Adrenal gland (tissue), 12 donors: ENCODE results near the gene TMEM135. TPM values are rescaled to one million over a fixed set of nuclear protein-coding genes. Genes with fewer than 3 reads are reported as not detected.

Source experiments
- DNase-seq, 7 donors: peaks; one replicate each; pipeline ENCODE4 v3.0.0-alpha.2; 2019 to 2020
- H3K27ac ChIP-seq, 5 donors: fragments of 200-600 bp; sonication (generic) in 4 of 5; 1 replicate in 3 of 5; 2 replicates in 2 of 5; pipeline versions ENCODE4 v1.5.1 to v1.8.0; 2016 to 2020; ENCODE audit warnings: mild to moderate bottlenecking in 1 of 5
- H3K27me3 ChIP-seq: fragments of 200-600 bp; 2 replicates; pipeline ENCODE4 v1.8.0; 2021
- H3K36me3 ChIP-seq, 2 donors: fragments of 200-600 bp; replicated peaks in 1 of 2; 1 replicate in 1 of 2; 2 replicates in 1 of 2; pipeline versions ENCODE4 v1.5.1 to v1.8.0; 2018 to 2022
- H3K4me1 ChIP-seq, 2 donors: fragments of 200-600 bp; replicated peaks in 1 of 2; 1 replicate in 1 of 2; 2 replicates in 1 of 2; pipeline versions ENCODE4 v1.5.1 to v1.8.0; 2018 to 2021
- H3K4me3 ChIP-seq, 4 donors: fragments of 200-600 bp; sonication (generic) in 3 of 4; one replicate each; pipeline ENCODE4 v1.5.1; 2016 to 2018
- H3K9me3 ChIP-seq, 3 donors: fragments of 200-600 bp; sonication (generic) in 1 of 3; replicated peaks in 1 of 3; 1 replicate in 2 of 3; 2 replicates in 1 of 3; pipeline versions ENCODE4 v1.5.1 to v1.8.0; 2016 to 2021
- POLR2A ChIP-seq, 2 donors: fragments of 450-650 bp; IDR thresholded peaks; one replicate each; pipeline ENCODE4 v1.6.1; 2017; ENCODE audit warnings: antibody characterized with exemption in 2 of 2, mild to moderate bottlenecking in 2 of 2, moderate library complexity in 1 of 2
- WGBS, 4 donors: extraction: QIAGEN DNeasy Blood & Tissue Kit in 2 of 4; methylation state at CpG; one replicate each; pipeline versions ENCODE4 v1.1.5 to v1.1.7; 2013 to 2017; 5-methylcytosine and 5-hydroxymethylcytosine counted together
- intact Hi-C, 2 donors: fragments of 100-400 bp; cut with DNase I; formaldehyde crosslinking; loops; one replicate each; pipeline versions ENCODE4 v1.14.1 to v1.15.0; 2022 to 2023
- polyA plus RNA-seq, 3 donors: library from polyadenylated mRNA; stranded (reverse); fragments of 200-250 nt in 2 of 3; fragments of 350-450 nt in 1 of 3; fragmentation: Illumina TruSeq in 1 of 3; extraction: RNeasy Lipid Tissue Mini Kit (QIAGEN cat#74804) in 1 of 3; gene quantifications; one replicate each; pipeline ENCODE4 v1.2.3, GENCODE V29; 2013 to 2014
- total RNA-seq, 9 donors: library from RNA; depleted of rRNA in 4 of 9; stranded (reverse); fragments of >200 nt in 4 of 9; fragments of 120-200 nt in 1 of 9; fragmentation: NEBNext Ultra II Directional in 1 of 9; extraction: Animal tissue kit (Norgen Biotek cat#: 25700) in 1 of 9; gene quantifications; one replicate each; pipeline versions ENCODE4 v1.1.0 to v1.2.4, GENCODE V29; 2013 to 2023
- TF ChIP-seq, protein P1 (sequence below), 6 experiments: fragments of 450-650 bp in 4 of 6; fragments of 200-600 bp in 2 of 6; sonication (generic) in 1 of 6; IDR thresholded peaks; 1 replicate in 5 of 6; 2 replicates in 1 of 6; pipeline versions ENCODE4 v1.5.1 to v1.8.0; 2016 to 2021; ENCODE audit warnings: antibody characterized with exemption in 6 of 6, mild to moderate bottlenecking in 2 of 6, moderate library complexity in 1 of 6
- donor health status: healthy with polysubstance abuse.
- donor health status: Bipolar disorder and iron deficiency.
- donor health status: DM: yes; HTN: yes; CAD: no.
- donor health status: DM: no; HTN: no; CAD: no.
- donor health status: DM: no; HTN: no; CAD: no.
- donor health status: DM: yes; HTN: yes; CAD: no.

TMEM135 gene
- total and polyA plus RNA-seq, 12 donors = 8.2 to 101 (median 44.5) TPM

DNA sequence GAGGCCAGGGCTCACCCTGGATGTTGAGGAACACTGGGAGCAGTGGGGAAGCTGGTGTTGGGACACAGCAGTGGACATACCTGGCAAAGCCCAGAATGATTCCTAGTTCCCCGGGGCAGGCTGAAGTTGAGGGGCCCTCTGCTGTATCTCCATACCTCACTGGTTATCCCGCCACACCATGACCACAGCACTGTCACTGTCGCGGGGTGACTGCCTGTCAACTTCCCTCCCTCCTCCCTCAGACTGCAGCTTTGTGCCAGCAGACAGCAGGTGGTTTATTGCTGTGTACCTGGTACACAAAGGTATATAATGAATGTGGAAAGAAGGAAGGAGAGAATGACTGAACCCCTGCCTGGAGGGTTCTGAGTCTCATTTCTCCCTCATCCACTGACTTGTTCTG lies 318.7 kb downstream of the TMEM135 start:
- H3K9me3 ChIP-seq = no peaks in the 10 kb centered on the region
- no peak for TF ChIP-seq POLR2A (IDR thresholded peaks at IDR 0.05)
- TF ChIP-seq, protein P1, sequence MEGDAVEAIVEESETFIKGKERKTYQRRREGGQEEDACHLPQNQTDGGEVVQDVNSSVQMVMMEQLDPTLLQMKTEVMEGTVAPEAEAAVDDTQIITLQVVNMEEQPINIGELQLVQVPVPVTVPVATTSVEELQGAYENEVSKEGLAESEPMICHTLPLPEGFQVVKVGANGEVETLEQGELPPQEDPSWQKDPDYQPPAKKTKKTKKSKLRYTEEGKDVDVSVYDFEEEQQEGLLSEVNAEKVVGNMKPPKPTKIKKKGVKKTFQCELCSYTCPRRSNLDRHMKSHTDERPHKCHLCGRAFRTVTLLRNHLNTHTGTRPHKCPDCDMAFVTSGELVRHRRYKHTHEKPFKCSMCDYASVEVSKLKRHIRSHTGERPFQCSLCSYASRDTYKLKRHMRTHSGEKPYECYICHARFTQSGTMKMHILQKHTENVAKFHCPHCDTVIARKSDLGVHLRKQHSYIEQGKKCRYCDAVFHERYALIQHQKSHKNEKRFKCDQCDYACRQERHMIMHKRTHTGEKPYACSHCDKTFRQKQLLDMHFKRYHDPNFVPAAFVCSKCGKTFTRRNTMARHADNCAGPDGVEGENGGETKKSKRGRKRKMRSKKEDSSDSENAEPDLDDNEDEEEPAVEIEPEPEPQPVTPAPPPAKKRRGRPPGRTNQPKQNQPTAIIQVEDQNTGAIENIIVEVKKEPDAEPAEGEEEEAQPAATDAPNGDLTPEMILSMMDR (IDR thresholded peaks at IDR 0.05) = no peak
- no peak overlapping the region for H3K4me3 ChIP-seq
- no peak for DNase-seq
- H3K4me1 ChIP-seq = peaks cover 0 to 10% of the 10 kb centered on the region in 2 donors
- H3K36me3 ChIP-seq = no peaks in the 10 kb centered on the region
- WGBS, 4 donors = 93 to 100% (median 97%) methylated on average over 3 to 4 of the region's 4 CpGs
- H3K27ac ChIP-seq = no peak overlapping the region
- intact Hi-C loops = loop anchor here in 1 of 2 donors (10.0 kb wide), 1 partner anchor 68 kb away; no protein-coding TSS in a partner anchor
- H3K27me3 ChIP-seq = no peaks in the 10 kb centered on the region

DNA sequence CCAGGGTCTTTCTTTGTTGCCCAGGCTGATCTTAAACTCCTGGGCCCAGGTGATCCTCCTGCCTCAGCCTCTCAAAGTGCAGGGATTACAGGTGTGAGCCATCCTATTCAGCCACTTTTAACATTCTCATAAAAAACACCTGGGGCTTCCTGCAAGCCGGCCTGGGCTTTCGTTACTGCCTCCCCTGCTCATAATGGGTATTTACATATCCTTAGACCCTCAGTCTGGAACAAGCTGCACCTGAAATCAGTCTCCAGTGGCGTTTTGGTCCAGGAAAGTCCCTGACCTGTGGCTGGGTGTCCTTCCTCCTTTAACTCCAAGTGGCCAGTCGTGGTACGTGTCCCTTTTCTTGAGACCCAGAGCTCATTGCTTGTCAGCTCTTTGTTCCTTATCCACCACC lies 320.7 kb downstream of the TMEM135 start:
- no peak overlapping the region for H3K27ac ChIP-seq
- no peak for DNase-seq
- H3K4me1 ChIP-seq = no peaks in the 10 kb centered on the region
- no peaks in the 10 kb centered on the region for H3K36me3 ChIP-seq
- TF ChIP-seq, protein P1 (IDR thresholded peaks at IDR 0.05) = no peak
- no peak for TF ChIP-seq POLR2A (IDR thresholded peaks at IDR 0.05)
- intact Hi-C loops = loop anchor here in 1 of 2 donors (10.0 kb wide), 1 partner anchor 66 kb away; no protein-coding TSS in a partner anchor
- H3K9me3 ChIP-seq = no peaks in the 10 kb centered on the region
- H3K27me3 ChIP-seq = no peaks in the 10 kb centered on the region
- no peak overlapping the region for H3K4me3 ChIP-seq
- WGBS, 4 donors = 86 to 95% (median 90%) methylated on average over 5 of the region's 5 CpGs

DNA sequence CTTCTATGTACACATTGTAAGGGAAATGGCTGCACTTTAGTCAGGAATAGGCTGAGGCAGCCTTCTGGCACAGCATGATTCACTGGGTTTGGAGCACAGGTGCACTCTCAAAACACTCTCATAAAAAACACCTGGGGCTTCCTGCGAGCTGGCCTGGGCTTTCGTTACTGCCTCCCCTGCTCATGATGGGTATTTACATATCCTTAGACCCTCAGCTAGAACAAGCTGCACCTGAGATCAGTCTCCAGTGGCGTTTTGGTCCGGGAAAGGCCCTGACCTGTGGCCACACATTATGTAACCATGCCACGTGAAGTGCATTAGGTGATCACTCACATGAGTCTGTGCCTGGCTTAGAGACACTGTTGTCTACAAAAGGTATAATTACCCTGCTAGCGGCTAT lies 321.7 kb downstream of the TMEM135 start:
- Histone ChIP-seq H3K27me3 (no peaks in the 10 kb centered on the region), H3K9me3 (no peaks in the 10 kb centered on the region), H3K27ac (no peak overlapping the region), H3K36me3 (no peaks in the 10 kb centered on the region), H3K4me1 (no peaks in the 10 kb centered on the region), H3K4me3 (no peak overlapping the region)
- no peak for TF ChIP-seq POLR2A (IDR thresholded peaks at IDR 0.05)
- TF ChIP-seq, protein P1 (IDR thresholded peaks at IDR 0.05) = no peak
- intact Hi-C loops = loop anchor here in 1 of 2 donors (10.0 kb wide), 1 partner anchor 65 kb away; no protein-coding TSS in a partner anchor
- no peak for DNase-seq
- 70 to 80% (median 76%) methylated on average over 6 of the region's 6 CpGs for WGBS, 4 donors

- no peaks in the 10 kb centered on the region for H3K9me3 ChIP-seq
- H3K27me3 ChIP-seq = no peaks in the 10 kb centered on the region
- H3K36me3 ChIP-seq = no peaks in the 10 kb centered on the region
- H3K4me1 ChIP-seq = no peaks in the 10 kb centered on the region
- intact Hi-C loops = no loop called here
- no peak overlapping the region for H3K27ac ChIP-seq
- no peak overlapping the region for H3K4me3 ChIP-seq
- DNase-seq = no peak
- 92 to 96% (median 94%) methylated on average over 5 of the region's 5 CpGs for WGBS, 4 donors
- no peak for TF ChIP-seq POLR2A (IDR thresholded peaks at IDR 0.05)
- TF ChIP-seq, protein P1 (IDR thresholded peaks at IDR 0.05) = no peak
These were observed 324.2 kb downstream of the TMEM135 start for GRCh38 chr11:87361891-87362290.
